SK-N-SH treated with all-trans-retinoic acid at 6 μM for 48 hours (cell line): Measurements from ENCODE around the gene SHC3.

ENCODE experiments used
- ATAC-seq: fragments of 200-7000 bp; cut with Tn5 transposase; 3 replicates; pipeline ENCODE4 v1.9.1; 2020; ENCODE audit warnings: mild to moderate bottlenecking, moderate library complexity
- ARNTL ChIP-seq: fragments of 450-650 bp; formaldehyde crosslinking; IDR thresholded peaks from 2 replicates; pipeline ENCODE4 v1.5.0; 2020; ENCODE audit warnings: low read depth, mild to moderate bottlenecking, moderate library complexity, borderline replicate concordance
- BACH2 ChIP-seq: fragments of 250-450 bp; sonication (Bioruptor Pico); IDR thresholded peaks from 2 replicates; pipeline ENCODE4 v1.9.0; 2021; ENCODE audit warnings: mild to moderate bottlenecking, borderline replicate concordance
- CREB5 ChIP-seq: fragments of 250-450 bp; sonication (Bioruptor Pico); IDR thresholded peaks from 2 replicates; pipeline ENCODE4 v1.5.1; 2020; ENCODE audit warnings: low read depth, mild to moderate bottlenecking, moderate library complexity
- CSDC2 ChIP-seq: fragments of 250-450 bp; sonication (Bioruptor Pico); IDR thresholded peaks from 2 replicates; pipeline ENCODE4 v1.5.0; 2020; ENCODE audit warnings: mild to moderate bottlenecking, moderate library complexity
- CSRNP3 ChIP-seq: fragments of 250-450 bp; sonication (Bioruptor Pico); IDR thresholded peaks from 2 replicates; pipeline ENCODE4 v1.5.1; 2021; ENCODE audit warnings: mild to moderate bottlenecking, moderate library complexity
- ESRRG ChIP-seq: fragments of 250-450 bp; sonication (Bioruptor Pico); IDR thresholded peaks from 2 replicates; pipeline ENCODE4 v1.6.1; 2021; ENCODE audit warnings: mild to moderate bottlenecking
- GLIS3 ChIP-seq: fragments of 250-450 bp; sonication (Bioruptor Pico); IDR thresholded peaks from 2 replicates; pipeline ENCODE4 v1.5.0; 2020; ENCODE audit warnings: mild to moderate bottlenecking, moderate library complexity
- ISL1 ChIP-seq: fragments of 250-450 bp; sonication (Bioruptor Pico); IDR thresholded peaks from 2 replicates; pipeline ENCODE4 v2.1.2; 2022; ENCODE audit warnings: mild to moderate bottlenecking, moderate library complexity
- OSR1 ChIP-seq: fragments of 250-450 bp; sonication (Bioruptor Pico); IDR thresholded peaks from 2 replicates; pipeline ENCODE4 v1.8.0; 2022; ENCODE audit warnings: moderate library complexity, mild to moderate bottlenecking, inconsistent platforms
- PATZ1 ChIP-seq: fragments of 250-450 bp; sonication (Bioruptor Pico); IDR thresholded peaks from 2 replicates; pipeline ENCODE4 v1.8.0; 2020; ENCODE audit warnings: mild to moderate bottlenecking, moderate library complexity, borderline replicate concordance
- POU6F1 ChIP-seq: fragments of 250-450 bp; sonication (Bioruptor Pico); IDR thresholded peaks from 2 replicates; pipeline ENCODE4 v1.8.0; 2021; ENCODE audit warnings: low read depth, mild to moderate bottlenecking, moderate library complexity, borderline replicate concordance
- RARB ChIP-seq: fragments of 250-450 bp; sonication (Bioruptor Pico); IDR thresholded peaks from 2 replicates; pipeline ENCODE4 v1.8.0; 2021; ENCODE audit warnings: mild to moderate bottlenecking, moderate library complexity
- SNAI2 ChIP-seq: fragments of 250-450 bp; sonication (Bioruptor Pico); IDR thresholded peaks from 2 replicates; pipeline ENCODE4 v1.5.0; 2020; ENCODE audit warnings: mild to moderate bottlenecking, moderate library complexity
- TSHZ2 ChIP-seq: fragments of 250-450 bp; sonication (Bioruptor Pico); IDR thresholded peaks from 2 replicates; pipeline ENCODE4 v1.5.0; 2020; ENCODE audit warnings: mild to moderate bottlenecking, moderate library complexity
- ZC3H10 ChIP-seq: fragments of 250-450 bp; sonication (Bioruptor Pico); IDR thresholded peaks from 2 replicates; pipeline ENCODE4 v1.5.1; 2021; ENCODE audit warnings: mild to moderate bottlenecking, moderate library complexity
- ZFP30 ChIP-seq: fragments of 450-650 bp; formaldehyde crosslinking; IDR thresholded peaks from 2 replicates; pipeline ENCODE4 v1.5.0; 2022; ENCODE audit warnings: mild to moderate bottlenecking, moderate library complexity
- ZNF565 ChIP-seq: fragments of 450-650 bp; formaldehyde crosslinking; conservative IDR thresholded peaks from 2 replicates; pipeline ENCODE4 v1.5.0; 2020; ENCODE audit warnings: low read depth, mild to moderate bottlenecking, moderate library complexity
- ZNF70 ChIP-seq: fragments of 450-650 bp; formaldehyde crosslinking; IDR thresholded peaks from 2 replicates; pipeline ENCODE4 v1.5.0; 2020; ENCODE audit warnings: mild to moderate bottlenecking, moderate library complexity
- ZNF8 ChIP-seq: fragments of 450-650 bp; formaldehyde crosslinking; IDR thresholded peaks from 2 replicates; pipeline ENCODE4 v1.5.0; 2020; ENCODE audit warnings: mild to moderate bottlenecking, moderate library complexity

Gene SHC3

GRCh38 chr9:88993327-88993726, 185.3 kb downstream of the SHC3 start:
- TF ChIP-seq ZFP30 (no peak), BACH2 (CRISPR knock-in tag) (no peak), PATZ1 (CRISPR knock-in tag) (no peak), OSR1 (CRISPR knock-in tag) (no peak), POU6F1 (CRISPR knock-in tag) (no peak), RARB (CRISPR knock-in tag) (no peak), ZNF70 (CRISPR knock-in tag) (no peak), CSDC2 (CRISPR knock-in tag) (no peak), ZNF8 (CRISPR knock-in tag) (no peak), TSHZ2 (CRISPR knock-in tag) (no peak), GLIS3 (no peak), ESRRG (CRISPR knock-in tag) (no peak), ZC3H10 (CRISPR knock-in tag) (no peak), SNAI2 (CRISPR knock-in tag) (no peak), CSRNP3 (CRISPR knock-in tag) (no peak)

GRCh38 chr9:88992556-88992955, 186.1 kb downstream of the SHC3 start:
- TF ChIP-seq CSRNP3 (CRISPR knock-in tag) (no peak), ZFP30 (no peak), ISL1 (no peak), ESRRG (CRISPR knock-in tag) (no peak), PATZ1 (CRISPR knock-in tag) (no peak), ZNF565 (no peak), OSR1 (CRISPR knock-in tag) (no peak), GLIS3 (no peak), ZNF8 (CRISPR knock-in tag) (no peak), ARNTL (CRISPR knock-in tag) (no peak), RARB (CRISPR knock-in tag) (no peak), BACH2 (CRISPR knock-in tag) (no peak), ZC3H10 (CRISPR knock-in tag) (no peak), TSHZ2 (CRISPR knock-in tag) (no peak), CREB5 (CRISPR knock-in tag) (no peak), CSDC2 (CRISPR knock-in tag) (no peak)
- ATAC-seq = no peak

More at GRCh38 chr9:88993327-88993726, 185.3 kb downstream of the SHC3 start:
- no peak for ATAC-seq
